ENCODE results near the gene SLC2A3.
"Not testable (repeated sequence)": the region's sequence is repeated elsewhere in the genome, so short reads cannot be mapped to it uniquely, and the experiment has no call there.

- not testable (repeated sequence) for TF ChIP-seq CTCF (IDR thresholded peaks at IDR 0.05; ENCODE audit: poor library complexity); EZH2phosphoT487 (IDR thresholded peaks at IDR 0.05; ENCODE audit: low read depth, severe bottlenecking, unreplicated experiment)
Observed at GRCh38 chr12:7964669-7965068, 28.7 kb upstream of the SLC2A3 start.
